GM12873 (cell line): ENCODE data around the gene PCDH9.

Experiments used
- CTCF ChIP-seq: IDR thresholded peaks from 2 replicates; pipeline ENCODE4 v1.5.1; 2012; ENCODE audit warnings: low read depth, mild to moderate bottlenecking, moderate library complexity, low read length, control low read depth; ENCODE audit not compliant: insufficient read depth; ENCODE audit errors: missing control alignments

The PCDH9 gene

DNA sequence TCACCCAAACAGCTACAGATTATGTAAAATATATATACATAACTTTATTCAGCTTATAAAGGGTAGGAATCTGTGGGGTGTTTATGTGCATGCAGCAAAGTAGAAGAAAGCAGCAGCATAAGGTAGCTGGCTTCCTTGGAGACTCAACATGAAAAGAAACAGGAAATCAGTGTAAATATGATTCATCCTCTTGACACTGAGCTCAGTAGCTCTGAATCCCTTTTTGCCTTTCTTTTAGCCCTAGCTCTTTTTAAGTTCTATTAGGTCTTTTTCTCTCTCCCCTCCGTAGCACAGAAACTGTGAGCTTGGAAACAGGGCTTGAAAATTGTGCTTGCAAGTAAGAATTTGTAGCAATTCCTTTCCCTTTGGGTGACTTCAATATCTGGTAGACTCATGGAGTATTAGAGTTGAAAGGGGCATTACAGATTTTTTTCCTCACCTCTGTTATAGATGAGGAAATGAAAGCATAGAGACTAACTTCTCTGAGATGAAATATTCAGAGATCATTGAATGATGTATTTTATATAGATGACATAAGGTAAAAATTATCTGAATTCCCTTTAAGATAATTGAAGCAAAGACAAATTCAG, 314.4 kb downstream of the PCDH9 start:
- no peak for TF ChIP-seq CTCF

DNA sequence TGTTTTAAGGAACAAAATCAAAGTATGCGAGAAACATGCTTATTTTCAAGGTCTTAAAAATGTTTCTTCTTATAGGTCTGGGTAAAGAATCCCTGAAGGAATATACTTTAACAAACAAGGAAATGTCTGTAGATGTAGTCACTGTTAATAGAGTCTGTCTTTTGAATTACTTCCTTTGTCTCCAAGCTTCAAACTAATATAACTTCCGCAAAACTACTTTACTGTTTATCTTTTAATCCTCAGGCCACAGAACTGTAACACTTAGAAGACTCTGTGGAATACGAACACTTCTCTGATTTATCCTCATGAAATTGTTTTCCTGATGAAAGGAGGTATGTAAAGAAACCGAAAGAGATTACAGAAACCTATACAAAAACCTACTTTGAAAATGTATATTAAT, 316.0 kb downstream of the PCDH9 start:
- TF ChIP-seq CTCF: no peak

DNA sequence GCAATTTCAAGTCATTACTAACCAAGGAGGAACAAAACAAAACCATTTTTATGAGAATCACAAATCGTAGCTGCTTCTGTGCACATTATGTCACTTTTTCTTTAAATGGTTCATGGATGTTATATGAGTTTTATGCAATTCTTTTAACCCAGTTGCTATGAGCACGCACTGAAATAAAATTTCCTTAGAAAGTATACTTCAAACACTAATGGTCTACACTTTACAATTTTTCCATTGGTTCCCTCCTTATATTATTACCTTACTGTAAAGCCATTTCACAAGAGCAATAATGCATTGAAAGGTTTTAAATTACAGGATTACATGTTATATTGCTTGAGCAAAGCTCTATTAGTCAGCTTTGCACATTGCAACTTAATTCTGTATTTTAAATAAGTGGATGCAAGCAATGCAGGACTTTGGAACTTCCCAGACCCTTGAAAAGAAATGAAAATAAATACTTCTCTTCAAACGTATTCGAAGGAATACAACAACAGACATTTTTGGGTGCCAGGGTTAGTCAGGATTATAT, 318.7 kb downstream of the PCDH9 start:
- TF ChIP-seq CTCF: no peak

DNA sequence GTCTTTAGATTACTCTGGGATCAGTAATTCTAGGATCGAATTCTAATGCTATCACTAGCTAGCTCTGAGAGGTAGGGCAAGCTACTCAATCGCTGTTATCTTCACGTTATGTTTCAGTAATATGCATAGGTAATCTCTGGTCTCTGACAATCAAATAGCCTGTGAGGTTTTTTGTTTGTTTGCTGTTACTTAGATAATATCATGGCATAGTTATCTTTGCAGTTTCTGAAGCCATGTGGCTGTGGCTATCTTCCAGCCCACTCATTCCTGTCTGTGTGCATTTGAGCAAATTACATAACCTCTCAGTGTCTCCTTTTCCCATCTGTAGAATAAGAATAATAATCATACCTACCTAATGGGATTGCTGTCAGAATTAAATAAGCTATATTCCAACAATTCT, 330.2 kb downstream of the PCDH9 start:
- no peak for TF ChIP-seq CTCF

GRCh38 chr13:66896933-66897332, 333.2 kb downstream of the PCDH9 start:
- TF ChIP-seq CTCF: no peak

DNA sequence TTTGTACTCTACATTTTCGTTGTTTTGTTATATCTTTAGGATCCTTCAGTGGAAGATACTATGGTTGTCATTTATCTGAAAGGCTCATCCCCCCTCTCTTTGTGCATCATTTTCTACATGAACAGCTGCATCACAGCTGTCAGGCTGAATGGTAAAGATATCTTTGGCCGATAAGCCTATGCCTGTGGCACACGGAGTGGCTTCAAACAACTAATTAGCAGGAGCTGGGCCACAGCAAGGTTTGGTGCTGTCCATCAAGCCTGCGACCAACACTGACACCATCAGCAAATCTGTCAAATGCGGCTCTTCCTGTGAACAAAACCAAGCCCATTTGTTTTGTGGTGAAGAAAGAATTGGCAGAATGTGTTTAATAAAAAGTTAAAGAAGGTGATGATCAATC, 334.4 kb downstream of the PCDH9 start:
- TF ChIP-seq CTCF: no peak

- TF ChIP-seq CTCF: no peak
Observed at GRCh38 chr13:66895320-66895719, 334.8 kb downstream of the PCDH9 start.
